GM10266 (cell line): Measurements from ENCODE around the gene PKD1.

ENCODE experiments used
- DNase-seq: peaks from one replicate; pipeline ENCODE4 v3.0.0; 2012; ENCODE audit errors: extremely low spot score
- CTCF ChIP-seq: IDR thresholded peaks from 2 replicates; pipeline ENCODE4 v1.5.1; 2012; ENCODE audit warnings: mild to moderate bottlenecking, low read depth; ENCODE audit not compliant: control insufficient read depth, insufficient read depth; ENCODE audit errors: missing control alignments

The PKD1 gene

DNA sequence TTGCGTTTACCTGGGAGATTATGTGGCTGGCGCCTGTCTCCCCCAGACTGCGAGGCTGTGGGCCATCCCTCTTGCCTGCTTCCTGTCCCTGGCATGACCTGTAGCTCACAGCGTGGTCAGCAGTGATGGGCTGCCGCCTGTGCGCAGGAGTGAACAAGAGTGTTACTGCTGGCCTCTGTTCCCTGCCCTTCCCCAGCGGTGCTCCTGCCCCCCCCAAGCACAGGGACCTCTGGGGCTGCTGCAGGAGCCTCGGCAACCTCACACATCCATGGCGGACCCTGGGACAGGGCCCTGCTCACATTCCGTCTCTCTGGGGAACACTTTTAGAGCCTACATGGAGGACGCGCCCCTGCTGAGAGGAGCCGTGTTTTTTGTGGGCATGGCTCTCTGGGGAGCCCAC is 77.3 kb downstream of the PKD1 start:
- DNase-seq: no peak
- TF ChIP-seq CTCF: no peak

GRCh38 chr16:2057438-2057837 is 78.3 kb downstream of the PKD1 start:
- no peak for DNase-seq
- TF ChIP-seq CTCF: no peak

- no peak for DNase-seq
- TF ChIP-seq CTCF: peak; percentile 16
These were observed 78.9 kb downstream of the PKD1 start for GRCh38 chr16:2056681-2057407.

GRCh38 chr16:2056077-2056476 is 79.6 kb downstream of the PKD1 start:
- DNase-seq: no peak
- peak; percentile 12 for TF ChIP-seq CTCF

GRCh38 chr16:2054543-2055245 is 81.0 kb downstream of the PKD1 start:
- DNase-seq: no peak
- TF ChIP-seq CTCF: no peak

GRCh38 chr16:2053897-2054296 is 81.8 kb downstream of the PKD1 start:
- DNase-seq: no peak
- no peak for TF ChIP-seq CTCF

DNA sequence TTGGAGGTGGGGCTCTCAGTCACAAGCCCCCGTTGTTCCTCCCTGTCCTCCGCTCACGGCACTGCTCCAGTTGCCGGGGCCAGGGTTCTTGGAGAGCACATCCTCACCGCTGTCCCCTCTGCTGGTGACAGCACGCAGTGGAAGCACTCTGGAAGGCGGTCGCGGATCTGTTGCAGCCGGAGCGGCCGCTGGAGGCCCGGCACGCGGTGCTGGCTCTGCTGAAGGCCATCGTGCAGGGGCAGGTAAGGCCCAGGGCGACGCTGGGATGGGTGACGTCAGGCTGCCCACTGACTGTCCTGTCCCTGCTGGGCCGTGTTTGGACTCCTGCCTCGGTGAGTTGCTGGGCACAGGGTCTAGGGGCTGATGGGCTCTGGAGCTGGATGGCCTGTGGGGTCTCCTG is 82.5 kb downstream of the PKD1 start:
- no peak for DNase-seq
- TF ChIP-seq CTCF: no peak
